ENCODE results near the gene FCGBP.
"Not testable (repeated sequence)": the region's sequence is repeated elsewhere in the genome, so short reads cannot be mapped to it uniquely, and the experiment has no call there.

FCGBP gene

DNA sequence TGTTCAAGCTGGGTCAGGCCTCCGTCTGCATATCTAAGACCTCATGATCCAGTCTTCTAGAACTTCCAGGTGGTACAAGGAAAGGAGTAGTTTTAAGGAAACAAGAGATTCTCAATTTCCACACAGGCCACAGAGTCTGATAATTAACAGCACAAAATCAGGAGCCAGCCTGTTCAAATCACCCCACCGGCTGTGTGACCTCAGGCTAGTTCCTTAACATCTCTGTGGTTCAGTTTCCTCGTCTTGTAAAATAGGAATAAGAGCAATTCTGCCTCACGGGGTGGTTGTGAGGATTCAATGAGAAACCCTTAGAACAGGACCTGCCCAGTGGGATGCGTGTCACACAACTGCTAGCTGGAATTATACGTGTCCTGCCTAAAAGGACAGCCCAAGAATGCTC lies 25.6 kb downstream of the FCGBP start:
- no peaks in the 10 kb centered on the region for H3K9me3 ChIP-seq (ENCODE audit: insufficient read depth, low read length)
- no peaks in the 10 kb centered on the region for H3K27me3 ChIP-seq (ENCODE audit: low read length)
- no peaks in the 10 kb centered on the region for H3F3A ChIP-seq (ENCODE audit: insufficient read depth)
- no peaks in the 10 kb centered on the region for H3K79me2 ChIP-seq (ENCODE audit: insufficient read depth, low read length)
- H3K36me3 ChIP-seq (ENCODE audit: low read length) = no peaks in the 10 kb centered on the region
- TF ChIP-seq EZH2phosphoT487 (conservative IDR thresholded peaks at IDR 0.05; ENCODE audit: low read length) = no peak
- TF ChIP-seq, protein P1, sequence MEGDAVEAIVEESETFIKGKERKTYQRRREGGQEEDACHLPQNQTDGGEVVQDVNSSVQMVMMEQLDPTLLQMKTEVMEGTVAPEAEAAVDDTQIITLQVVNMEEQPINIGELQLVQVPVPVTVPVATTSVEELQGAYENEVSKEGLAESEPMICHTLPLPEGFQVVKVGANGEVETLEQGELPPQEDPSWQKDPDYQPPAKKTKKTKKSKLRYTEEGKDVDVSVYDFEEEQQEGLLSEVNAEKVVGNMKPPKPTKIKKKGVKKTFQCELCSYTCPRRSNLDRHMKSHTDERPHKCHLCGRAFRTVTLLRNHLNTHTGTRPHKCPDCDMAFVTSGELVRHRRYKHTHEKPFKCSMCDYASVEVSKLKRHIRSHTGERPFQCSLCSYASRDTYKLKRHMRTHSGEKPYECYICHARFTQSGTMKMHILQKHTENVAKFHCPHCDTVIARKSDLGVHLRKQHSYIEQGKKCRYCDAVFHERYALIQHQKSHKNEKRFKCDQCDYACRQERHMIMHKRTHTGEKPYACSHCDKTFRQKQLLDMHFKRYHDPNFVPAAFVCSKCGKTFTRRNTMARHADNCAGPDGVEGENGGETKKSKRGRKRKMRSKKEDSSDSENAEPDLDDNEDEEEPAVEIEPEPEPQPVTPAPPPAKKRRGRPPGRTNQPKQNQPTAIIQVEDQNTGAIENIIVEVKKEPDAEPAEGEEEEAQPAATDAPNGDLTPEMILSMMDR (IDR thresholded peaks at IDR 0.05; ENCODE audit: insufficient read depth, low read length, poor library complexity, severe bottlenecking) = no peak
- no peak overlapping the region for H3K9ac ChIP-seq (ENCODE audit: low read length)
- no peak overlapping the region for H3K4me2 ChIP-seq (ENCODE audit: low read depth, low read length, poor library complexity, severe bottlenecking)
- no peaks in the 10 kb centered on the region for H3K9me2 ChIP-seq (replicated peaks; ENCODE audit: insufficient read depth, low read length)
- H3K4me3 ChIP-seq (ENCODE audit: insufficient read depth, low read length, poor library complexity, severe bottlenecking) = no peak overlapping the region
- no peaks in the 10 kb centered on the region for H4K20me1 ChIP-seq (ENCODE audit: low read depth, low read length)
- no peak overlapping the region for H2AFZ ChIP-seq (ENCODE audit: low read depth, low read length, severe bottlenecking)
- H3K27ac ChIP-seq (ENCODE audit: low read depth, low read length) = no peak overlapping the region

DNA sequence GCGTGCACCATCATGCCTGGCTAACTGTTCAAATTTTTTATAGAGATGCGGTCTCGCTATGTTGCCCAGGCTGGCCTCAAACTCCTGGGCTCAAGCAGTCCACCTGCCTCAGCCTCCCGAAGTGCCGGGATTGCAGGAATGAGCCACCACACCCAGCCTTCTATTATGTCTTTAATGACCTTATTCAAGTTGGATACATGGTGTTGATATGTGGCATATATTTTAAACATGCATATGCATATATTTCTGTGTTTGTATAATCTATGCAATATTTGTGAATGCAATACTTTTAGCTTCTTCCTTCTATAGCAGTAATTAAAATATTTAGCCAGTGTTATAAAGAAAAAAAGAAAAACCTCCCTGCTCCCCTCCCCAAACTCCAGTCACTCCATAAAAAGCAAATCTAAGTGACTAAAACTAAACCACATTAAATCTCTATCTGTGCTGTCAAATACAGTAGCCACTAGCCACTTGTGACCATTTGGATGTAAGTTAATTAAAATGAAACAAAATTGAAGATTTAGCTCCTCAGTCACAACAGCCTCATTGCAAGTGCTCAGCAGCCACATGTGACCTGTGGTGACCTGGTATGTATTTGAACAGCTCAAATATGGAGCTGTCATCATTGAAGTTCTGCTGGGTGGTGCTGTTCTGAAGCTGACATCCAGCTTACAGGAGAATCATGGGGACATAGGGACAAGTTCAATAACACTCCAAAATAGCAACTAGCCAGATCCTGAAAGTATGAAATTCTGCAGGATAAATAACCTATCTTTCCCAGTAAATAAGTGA lies 27.4 kb downstream of the FCGBP start:
- Histone ChIP-seq H3F3A (ENCODE audit: insufficient read depth) (no peaks in the 10 kb centered on the region), H3K36me3 (ENCODE audit: low read length) (no peaks in the 10 kb centered on the region), H2AFZ (ENCODE audit: low read depth, low read length, severe bottlenecking) (no peak overlapping the region), H4K20me1 (ENCODE audit: low read depth, low read length) (no peaks in the 10 kb centered on the region), H3K27me3 (ENCODE audit: low read length) (no peaks in the 10 kb centered on the region), H3K27ac (ENCODE audit: low read depth, low read length) (no peak overlapping the region), H3K79me2 (ENCODE audit: insufficient read depth, low read length) (no peaks in the 10 kb centered on the region), H3K9ac (ENCODE audit: low read length) (no peak overlapping the region), H3K9me3 (ENCODE audit: insufficient read depth, low read length) (no peaks in the 10 kb centered on the region), H3K4me3 (ENCODE audit: insufficient read depth, low read length, poor library complexity, severe bottlenecking) (no peak overlapping the region), H3K4me2 (ENCODE audit: low read depth, low read length, poor library complexity, severe bottlenecking) (no peak overlapping the region), H3K9me2 (replicated peaks; ENCODE audit: insufficient read depth, low read length) (no peaks in the 10 kb centered on the region)
- no peak for TF ChIP-seq EZH2phosphoT487 (conservative IDR thresholded peaks at IDR 0.05; ENCODE audit: low read length)
- TF ChIP-seq, protein P1 (IDR thresholded peaks at IDR 0.05; ENCODE audit: insufficient read depth, low read length, poor library complexity, severe bottlenecking) = no peak

DNA sequence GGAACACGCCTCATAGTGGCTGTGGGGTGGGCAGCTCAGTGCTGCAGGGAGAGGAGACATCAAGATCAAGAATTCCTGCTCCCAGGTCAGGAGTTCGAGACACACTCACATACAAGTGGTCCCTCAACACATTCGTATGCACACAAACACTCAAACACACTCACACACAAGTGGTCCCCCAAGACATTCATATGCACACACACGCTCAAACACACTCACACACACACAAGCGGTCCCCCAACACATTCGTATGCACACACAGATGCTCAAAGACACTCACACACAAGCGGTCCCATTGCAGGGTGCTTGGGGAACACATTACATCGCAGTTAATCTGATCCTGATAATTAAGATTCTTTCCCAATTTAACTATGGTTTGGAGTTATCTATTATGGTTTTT lies 28.2 kb downstream of the FCGBP start:
- Histone ChIP-seq H3F3A (ENCODE audit: insufficient read depth) (no peaks in the 10 kb centered on the region), H4K20me1 (ENCODE audit: low read depth, low read length) (no peaks in the 10 kb centered on the region), H2AFZ (ENCODE audit: low read depth, low read length, severe bottlenecking) (no peak overlapping the region), H3K9ac (ENCODE audit: low read length) (no peak overlapping the region), H3K27me3 (ENCODE audit: low read length) (no peaks in the 10 kb centered on the region), H3K27ac (ENCODE audit: low read depth, low read length) (no peak overlapping the region), H3K4me3 (ENCODE audit: insufficient read depth, low read length, poor library complexity, severe bottlenecking) (no peak overlapping the region), H3K4me2 (ENCODE audit: low read depth, low read length, poor library complexity, severe bottlenecking) (no peak overlapping the region), H3K9me3 (ENCODE audit: insufficient read depth, low read length) (no peaks in the 10 kb centered on the region), H3K79me2 (ENCODE audit: insufficient read depth, low read length) (no peaks in the 10 kb centered on the region), H3K9me2 (replicated peaks; ENCODE audit: insufficient read depth, low read length) (no peaks in the 10 kb centered on the region), H3K36me3 (ENCODE audit: low read length) (no peaks in the 10 kb centered on the region)
- TF ChIP-seq EZH2phosphoT487 (conservative IDR thresholded peaks at IDR 0.05; ENCODE audit: low read length) = no peak
- TF ChIP-seq, protein P1 (IDR thresholded peaks at IDR 0.05; ENCODE audit: insufficient read depth, low read length, poor library complexity, severe bottlenecking) = no peak

DNA sequence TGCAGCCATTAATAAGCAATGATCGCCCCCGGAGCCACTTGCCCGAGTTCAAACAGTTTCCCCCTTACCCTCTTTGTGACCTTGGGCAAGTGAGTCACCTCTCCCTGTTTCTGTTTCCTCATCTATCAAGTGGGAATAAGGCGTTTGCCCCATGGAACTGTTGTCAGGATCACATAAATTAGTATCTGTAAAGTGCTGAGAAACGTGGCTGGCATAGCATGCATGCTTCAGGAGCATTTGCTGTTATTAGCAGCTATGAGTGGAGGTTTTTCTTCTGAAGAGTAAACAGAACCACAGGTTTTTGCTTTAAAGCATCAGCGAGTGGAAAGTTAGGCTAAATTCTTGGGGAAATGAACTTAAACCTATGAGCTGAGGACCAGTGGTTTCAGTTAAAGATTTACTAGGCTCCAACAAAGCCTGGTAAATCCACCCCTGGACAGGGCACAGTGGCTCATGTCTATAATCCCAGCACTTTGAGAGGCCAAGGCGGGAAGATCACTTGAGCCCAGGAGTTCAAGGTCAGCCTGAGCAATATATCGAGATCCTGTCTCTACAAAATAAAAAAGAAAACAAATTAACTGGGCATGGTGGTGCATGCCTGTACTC lies 30.8 kb downstream of the FCGBP start:
- not testable (repeated sequence) for H3K27ac ChIP-seq (ENCODE audit: low read depth, low read length); H3K79me2 ChIP-seq (ENCODE audit: insufficient read depth, low read length); H3K4me3 ChIP-seq (ENCODE audit: insufficient read depth, low read length, poor library complexity, severe bottlenecking); H3K9me3 ChIP-seq (ENCODE audit: insufficient read depth, low read length); H3K9ac ChIP-seq (ENCODE audit: low read length); H3K4me2 ChIP-seq (ENCODE audit: low read depth, low read length, poor library complexity, severe bottlenecking); H2AFZ ChIP-seq (ENCODE audit: low read depth, low read length, severe bottlenecking); H3K27me3 ChIP-seq (ENCODE audit: low read length); H3F3A ChIP-seq (ENCODE audit: insufficient read depth); H4K20me1 ChIP-seq (ENCODE audit: low read depth, low read length); H3K36me3 ChIP-seq (ENCODE audit: low read length); H3K9me2 ChIP-seq (replicated peaks; ENCODE audit: insufficient read depth, low read length)

DNA sequence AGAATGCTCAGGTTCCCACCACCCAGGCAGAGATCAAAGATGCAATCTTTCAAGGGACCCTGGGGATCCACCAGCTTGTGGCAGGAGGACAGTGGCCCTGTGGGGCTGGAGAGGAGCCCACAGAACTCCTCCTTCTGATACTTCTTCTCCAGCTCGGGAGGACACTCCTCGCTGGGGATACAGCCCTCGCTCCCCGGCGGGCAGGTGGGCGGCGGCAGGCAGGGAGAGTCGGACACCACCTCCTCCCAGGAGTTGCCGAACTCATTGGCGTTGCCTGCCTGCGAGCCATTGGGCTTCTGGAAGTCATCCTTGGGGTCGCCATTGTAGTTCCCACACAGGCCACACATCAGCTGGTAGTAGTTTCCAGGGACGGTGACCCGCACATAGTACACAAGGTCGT lies 32.1 kb downstream of the FCGBP start:
- not testable (repeated sequence) for H3K27ac ChIP-seq (ENCODE audit: low read depth, low read length); H3K4me2 ChIP-seq (ENCODE audit: low read depth, low read length, poor library complexity, severe bottlenecking); H3K4me3 ChIP-seq (ENCODE audit: insufficient read depth, low read length, poor library complexity, severe bottlenecking); H3F3A ChIP-seq (ENCODE audit: insufficient read depth); H4K20me1 ChIP-seq (ENCODE audit: low read depth, low read length); H3K79me2 ChIP-seq (ENCODE audit: insufficient read depth, low read length); H3K9me2 ChIP-seq (replicated peaks; ENCODE audit: insufficient read depth, low read length); H3K27me3 ChIP-seq (ENCODE audit: low read length); H3K9me3 ChIP-seq (ENCODE audit: insufficient read depth, low read length); H2AFZ ChIP-seq (ENCODE audit: low read depth, low read length, severe bottlenecking); H3K36me3 ChIP-seq (ENCODE audit: low read length); H3K9ac ChIP-seq (ENCODE audit: low read length)

All from SU-DHL-6 (cell line).